Activated CD4-positive, alpha-beta T cell treated with anti-CD3 and anti-CD28 coated beads, Interleukin-10, Interleukin-2, amounts not matched to agents 100 ng/mL and 50 ng/mL, durations not matched to agents 16 hours and 8 hours (primary cell): ENCODE data around the gene GIGYF1.
"Not testable (repeated sequence)": the region's sequence is repeated elsewhere in the genome, so short reads cannot be mapped to it uniquely, and the experiment has no call there.

Source experiments
- DNase-seq: peaks from one replicate; pipeline ENCODE4 v3.0.0-alpha.2; 2020

Gene GIGYF1

GRCh38 chr7:100706672-100707311, 12.7 kb upstream of the GIGYF1 start:
- no peak for DNase-seq

DNA sequence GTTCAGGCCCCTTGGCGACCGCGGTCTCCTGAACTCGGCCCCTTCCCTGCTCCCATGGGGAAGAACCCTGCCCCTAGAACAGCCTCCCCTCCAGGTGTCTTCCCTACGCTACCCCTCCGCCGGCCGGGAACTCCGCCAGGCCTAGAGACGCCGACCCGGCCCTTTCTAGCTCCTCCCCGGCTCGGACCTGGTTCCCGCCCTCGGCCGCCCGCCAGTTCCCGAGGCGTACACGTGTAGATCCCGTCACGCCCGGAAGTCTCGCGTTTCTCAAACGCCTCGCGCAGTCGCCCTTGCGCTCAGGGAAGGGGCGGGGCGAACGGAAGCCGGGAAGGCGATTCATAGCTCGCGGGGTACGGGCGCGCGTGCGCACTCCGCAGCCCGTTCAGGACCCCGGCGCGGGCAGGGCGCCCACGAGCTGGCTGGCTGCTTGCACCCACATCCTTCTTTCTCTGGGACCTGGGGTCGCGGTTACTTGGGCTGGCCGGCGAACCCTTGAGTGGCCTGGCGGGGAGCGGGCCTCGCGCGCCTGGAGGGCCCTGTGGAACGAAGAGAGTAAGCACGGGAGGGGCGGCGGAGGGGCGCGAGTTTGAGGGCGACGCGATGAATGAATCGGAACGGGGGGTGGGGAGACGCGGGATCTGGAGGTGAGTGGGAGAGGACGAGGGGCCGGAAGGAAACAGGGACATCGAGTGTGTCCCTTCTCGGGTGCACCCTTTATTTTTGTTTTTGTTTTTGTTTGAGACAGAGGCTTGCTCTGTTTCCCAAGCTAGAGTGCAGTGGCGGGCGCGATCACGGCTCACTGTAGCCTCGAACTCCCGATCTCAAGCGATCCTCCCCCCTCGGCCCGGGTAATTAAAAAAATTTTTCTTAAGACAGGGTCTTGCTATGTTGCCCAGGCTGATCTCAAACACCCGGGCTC, 12.0 kb upstream of the GIGYF1 start, which contains the start of gene POP7:
Gene POP7 (plus strand): TSS at position 369 of the 919 bp plus-strand sequence. CDS start 710 bp downstream, outside the sequence.
- DNase-seq: peak; percentile 99

DNA sequence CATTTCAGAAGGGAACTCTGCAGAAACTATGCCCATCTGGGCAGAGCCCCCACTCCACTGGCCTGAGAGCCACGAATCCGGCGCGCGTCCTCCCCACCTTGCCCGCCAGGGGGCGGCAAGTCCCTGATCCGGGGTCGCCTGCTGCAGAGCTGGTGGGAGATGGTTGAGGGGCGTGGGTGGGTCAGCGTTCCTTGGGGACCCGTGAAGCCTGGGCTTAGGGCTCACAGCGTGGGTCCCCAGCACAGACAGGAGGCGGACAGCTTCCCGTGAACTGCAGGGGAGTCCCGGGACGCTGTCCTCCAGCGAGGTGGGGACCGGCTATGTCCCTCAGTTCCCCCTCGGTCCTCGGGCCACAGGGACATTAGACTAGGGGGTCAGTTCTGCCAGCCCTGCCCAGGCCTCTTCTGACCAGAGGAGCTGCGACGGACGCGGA, 11.3 kb upstream of the GIGYF1 start:
- DNase-seq: peak; percentile 87

- not testable (repeated sequence) for DNase-seq
Observed at GRCh38 chr7:100701089-100701488, 7.0 kb upstream of the GIGYF1 start.

- no peak for DNase-seq
Observed at GRCh38 chr7:100699018-100699417, 5.0 kb upstream of the GIGYF1 start.

- DNase-seq: no peak
Observed at GRCh38 chr7:100696123-100696521, 2.1 kb upstream of the GIGYF1 start.

DNA sequence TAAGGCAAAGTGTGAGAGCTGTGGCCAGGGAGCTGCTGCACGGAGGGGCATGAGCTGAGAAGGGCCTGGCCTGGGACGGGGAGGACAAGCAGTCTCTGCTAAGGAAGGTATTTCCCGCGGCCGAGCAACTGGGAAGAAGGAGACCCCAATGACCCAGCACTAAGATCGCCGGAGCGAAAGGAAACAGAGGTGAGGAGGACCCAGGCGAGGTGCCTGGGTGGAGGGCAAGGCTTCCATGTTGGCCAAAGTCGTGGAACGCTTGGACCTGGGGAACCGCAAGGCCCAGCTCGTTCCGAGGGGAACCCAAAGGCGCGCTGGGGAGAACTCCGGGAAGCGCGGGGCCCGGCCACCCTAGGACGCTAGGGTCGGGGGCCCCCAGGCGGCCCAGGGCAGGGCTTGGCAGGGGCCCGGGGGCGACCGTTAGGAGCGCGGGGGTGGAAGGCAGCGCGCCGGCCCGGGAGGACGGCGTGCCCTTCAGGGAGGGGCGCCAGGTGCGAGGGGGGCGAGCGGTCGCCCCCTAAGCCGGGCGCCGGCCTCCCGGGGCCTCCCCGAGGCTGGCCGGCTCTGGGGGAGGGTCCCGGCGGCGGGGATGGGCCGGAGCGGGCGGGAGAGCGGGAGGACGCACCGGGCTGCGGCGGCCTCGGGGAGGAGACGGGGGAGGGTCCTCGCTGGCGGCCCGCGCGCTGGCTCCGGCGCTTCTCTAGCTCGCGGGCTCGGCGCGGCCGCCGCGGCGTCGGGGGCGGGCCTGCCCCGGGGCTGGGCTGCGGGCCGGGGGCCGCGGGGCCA, 545 bp downstream of the GIGYF1 start:
- no peak for DNase-seq

DNA sequence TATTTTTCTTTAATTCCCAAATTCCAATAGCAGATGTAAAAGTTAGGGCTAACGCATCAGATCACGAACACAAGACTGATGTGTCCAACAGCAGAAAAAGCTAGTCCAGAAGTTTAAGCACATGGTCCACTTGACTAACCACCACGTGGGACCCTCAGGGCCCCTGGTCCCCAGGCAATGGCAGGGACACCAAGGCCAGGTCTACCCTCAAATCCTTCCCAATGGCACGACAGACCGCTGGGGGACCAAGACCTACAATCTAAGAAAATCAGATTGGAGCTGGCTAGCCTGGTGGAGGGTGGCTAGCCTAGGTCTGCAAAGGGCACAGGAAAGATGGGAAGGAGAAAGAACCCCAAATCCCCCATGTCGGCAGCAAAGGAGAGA, 1.5 kb downstream of the GIGYF1 start:
- no peak for DNase-seq

- peak; percentile 89 for DNase-seq
Observed at GRCh38 chr7:100691676-100692577, 2.1 kb downstream of the GIGYF1 start.

- DNase-seq: no peak
Observed at GRCh38 chr7:100689230-100690135, 4.6 kb downstream of the GIGYF1 start.

GRCh38 chr7:100688326-100688860, 5.7 kb downstream of the GIGYF1 start:
- no peak for DNase-seq

- no peak for DNase-seq
Observed at GRCh38 chr7:100687751-100688300, 6.2 kb downstream of the GIGYF1 start.

DNA sequence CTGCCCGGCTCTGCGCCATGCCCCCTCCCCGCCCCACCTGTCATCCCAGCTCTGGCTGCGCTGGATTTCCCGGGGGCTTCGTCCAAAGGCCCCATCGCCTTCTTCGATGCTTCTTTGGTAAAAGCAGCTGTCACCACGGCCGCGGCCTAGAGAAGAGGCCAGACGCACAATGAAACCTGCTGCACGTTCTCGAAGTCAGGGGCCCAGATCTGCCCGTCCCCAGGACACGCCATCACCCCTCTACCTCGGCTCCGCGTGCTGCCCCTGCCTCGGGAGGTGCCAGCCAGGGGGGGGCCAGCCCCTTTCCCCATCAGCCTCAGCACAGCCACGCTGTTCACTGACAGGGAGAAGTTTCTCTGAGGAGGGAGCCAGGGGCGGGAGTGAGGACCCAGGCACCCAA, 6.8 kb downstream of the GIGYF1 start:
- DNase-seq: no peak

GRCh38 chr7:100686822-100687211, 7.2 kb downstream of the GIGYF1 start:
- no peak for DNase-seq

- no peak for DNase-seq
Observed at GRCh38 chr7:100686201-100686821, 7.7 kb downstream of the GIGYF1 start.

- no peak for DNase-seq
Observed at GRCh38 chr7:100685631-100686145, 8.4 kb downstream of the GIGYF1 start.

DNA sequence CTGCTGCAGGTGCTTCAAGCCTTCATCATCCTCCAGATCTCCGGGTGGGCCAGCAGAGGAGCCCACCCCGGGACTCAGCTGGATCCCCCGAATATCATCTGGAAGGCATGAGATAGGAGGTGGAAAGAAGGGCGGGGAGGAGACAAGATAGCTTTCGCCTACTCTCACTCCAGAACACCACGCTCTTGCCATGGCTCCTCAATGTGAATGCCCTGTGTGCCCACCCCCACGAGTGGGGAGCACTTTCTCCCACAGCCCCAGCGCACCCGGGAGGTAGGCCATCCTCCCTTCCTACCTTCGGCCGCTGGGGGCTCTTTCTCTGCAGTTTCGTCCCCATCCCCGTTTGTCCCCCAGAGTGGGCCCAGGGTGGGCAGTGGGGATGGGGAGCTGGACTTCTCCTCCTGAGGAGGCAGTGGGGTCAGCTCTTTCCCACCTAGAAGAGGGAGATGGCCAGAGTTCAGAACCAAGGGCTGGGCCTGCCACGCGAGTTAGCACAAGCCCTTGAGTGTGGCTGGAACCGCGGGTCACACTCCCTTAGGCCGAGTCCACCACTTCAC, 8.9 kb downstream of the GIGYF1 start:
- DNase-seq: no peak

DNA sequence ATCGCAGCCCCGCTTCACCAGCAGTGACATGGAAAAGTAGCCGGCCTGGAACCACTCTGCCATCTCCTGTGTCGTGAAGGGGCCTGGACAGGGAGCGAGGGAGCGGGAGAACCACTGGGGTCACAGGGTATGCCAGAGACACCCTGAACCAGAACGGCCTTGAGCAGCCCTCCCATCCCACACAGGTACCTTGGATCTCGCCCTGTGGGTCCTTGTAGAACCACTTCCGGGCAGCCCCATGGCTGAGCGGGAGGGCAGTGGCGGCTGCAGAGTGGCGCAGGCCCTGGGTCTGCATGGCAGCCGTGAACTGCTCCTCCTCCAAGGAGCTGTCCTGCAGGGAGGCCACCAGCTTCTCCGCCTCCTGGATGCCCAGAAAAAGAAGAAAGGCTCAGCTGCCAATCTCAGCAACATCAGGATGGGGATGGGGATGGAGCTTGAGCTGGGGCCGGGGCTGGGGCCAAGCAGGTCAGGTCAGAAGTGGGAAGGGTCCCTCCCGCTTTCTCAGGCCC, 9.5 kb downstream of the GIGYF1 start:
- no peak for DNase-seq
